IMR-90 (cell line): ENCODE data around the gene RALGPS1. TPM values are rescaled to one million over a fixed set of nuclear protein-coding genes. Genes with fewer than 3 reads are reported as not detected.

ENCODE experiments used
- ATAC-seq: fragments of 200-7000 bp; cut with Tn5 transposase; 2 replicates; pipeline ENCODE4 v1.9.1; 2020; ENCODE audit warnings: low read depth, mild to moderate bottlenecking, moderate library complexity
- BruUV-seq: library from RNA; stranded (reverse); fragments of 400-500 nt; replicated peaks from 2 replicates; lab custom pipeline; 2021; lab: Mats Ljungman, UMichigan
- CTCF ChIA-PET: fragments of 300-600 bp; formaldehyde crosslinking; extraction: SDS; loops from one replicate; lab custom pipeline; 2021; ENCODE audit warnings: antibody characterized with exemption; lab: Yijun Ruan, JAX
- POLR2A ChIA-PET: fragments of 300-600 bp; sonication (Branson Sonifier 250); formaldehyde crosslinking; loops from one replicate; lab custom pipeline; 2022; ENCODE audit warnings: antibody characterized with exemption; ENCODE audit not compliant: unreplicated experiment; lab: Charles Lee
- DNase-seq: peaks from one replicate; pipeline ENCODE4 v3.0.0; 2013
- H2AFZ ChIP-seq: replicated peaks from 2 replicates; pipeline ENCODE3; 2013; ENCODE audit warnings: low read length, mild to moderate bottlenecking; ENCODE audit not compliant: poor library complexity
- H2AK5ac ChIP-seq: 2 replicates; pipeline ENCODE4 v1.6.1; 2013; ENCODE audit warnings: low read depth, low read length, inconsistent platforms
- H2AK9ac ChIP-seq: replicated peaks from 2 replicates; pipeline ENCODE3; 2013; ENCODE audit warnings: mild to moderate bottlenecking, low read depth, low read length, moderate library complexity; ENCODE audit not compliant: poor library complexity
- H2BK120ac ChIP-seq: 2 replicates; pipeline ENCODE4 v1.6.1; 2013; ENCODE audit warnings: low read depth, low read length, inconsistent platforms
- H2BK15ac ChIP-seq: 3 replicates; pipeline ENCODE4 v1.6.1; 2013; ENCODE audit warnings: low read depth, low read length, inconsistent platforms
- H2BK20ac ChIP-seq: 2 replicates; pipeline ENCODE4 v1.6.1; 2013; ENCODE audit warnings: low read depth, mild to moderate bottlenecking, inconsistent platforms, low read length, moderate library complexity
- H2BK5ac ChIP-seq: 2 replicates; pipeline ENCODE4 v1.6.1; 2013; ENCODE audit warnings: mild to moderate bottlenecking, low read depth, low read length, inconsistent platforms; ENCODE audit not compliant: poor library complexity, severe bottlenecking
- H3K14ac ChIP-seq: replicated peaks from 2 replicates; pipeline ENCODE4 v1.6.1; 2013; ENCODE audit warnings: low read depth, low read length, inconsistent platforms
- H3K18ac ChIP-seq: 2 replicates; pipeline ENCODE4 v1.6.1; 2013; ENCODE audit warnings: low read depth, low read length, control low read depth
- H3K23ac ChIP-seq: 2 replicates; pipeline ENCODE4 v1.6.1; 2013; ENCODE audit warnings: low read depth, low read length, inconsistent platforms
- H3K27ac ChIP-seq: 2 replicates; pipeline ENCODE4 v1.5.1; 2013; ENCODE audit warnings: mild to moderate bottlenecking, control low read depth, low read length; ENCODE audit not compliant: insufficient read depth
- H3K27me3 ChIP-seq: 2 replicates; pipeline ENCODE4 v1.6.1; 2013; ENCODE audit warnings: low read length; ENCODE audit not compliant: control insufficient read depth, insufficient read depth
- H3K36me3 ChIP-seq: 2 replicates; pipeline ENCODE4 v1.6.1; 2013; ENCODE audit warnings: low read length, mixed read lengths; ENCODE audit not compliant: control insufficient read depth, insufficient read depth
- H3K4ac ChIP-seq: 2 replicates; pipeline ENCODE4 v1.6.1; 2013; ENCODE audit warnings: low read depth, low read length, inconsistent platforms
- H3K4me1 ChIP-seq: 2 replicates; pipeline ENCODE4 v1.6.1; 2013; ENCODE audit warnings: low read length, mixed read lengths; ENCODE audit not compliant: control insufficient read depth, insufficient read depth
- H3K4me2 ChIP-seq: 2 replicates; pipeline ENCODE4 v1.6.1; 2013; ENCODE audit warnings: low read depth, mild to moderate bottlenecking, control low read depth, low read length, moderate library complexity
- H3K4me3 ChIP-seq: 2 replicates; pipeline ENCODE4 v1.5.1; 2013; ENCODE audit warnings: low read depth, mild to moderate bottlenecking, control low read depth, low read length, moderate library complexity; ENCODE audit not compliant: insufficient read depth
- H3K56ac ChIP-seq: 2 replicates; pipeline ENCODE4 v1.6.1; 2013; ENCODE audit warnings: low read length, inconsistent platforms; ENCODE audit not compliant: insufficient read depth; ENCODE audit errors: extremely low read depth
- H3K79me1 ChIP-seq, 2 experiments: 2 replicates each; pipeline ENCODE4 v1.6.1; 2013; ENCODE audit warnings: low read length in 2 of 2, inconsistent platforms in 1 of 2, low read depth in 1 of 2
- H3K9ac ChIP-seq: 2 replicates; pipeline ENCODE4 v1.6.1; 2013; ENCODE audit warnings: low read depth, low read length, control low read depth
- H3K9me1 ChIP-seq: 2 replicates; pipeline ENCODE4 v1.6.1; 2013; ENCODE audit warnings: low read length, inconsistent platforms; ENCODE audit not compliant: insufficient read depth
- H3K9me3 ChIP-seq: 2 replicates; pipeline ENCODE4 v1.6.1; 2013; ENCODE audit warnings: low read length; ENCODE audit not compliant: control insufficient read depth, insufficient read depth
- H4K20me1 ChIP-seq: 2 replicates; pipeline ENCODE4 v1.6.1; 2013; ENCODE audit warnings: low read length, inconsistent platforms; ENCODE audit not compliant: insufficient read depth
- H4K5ac ChIP-seq: 2 replicates; pipeline ENCODE4 v1.6.1; 2013; ENCODE audit warnings: mild to moderate bottlenecking, low read depth, low read length, control low read depth
- H4K8ac ChIP-seq, 2 experiments: 2 replicates each; pipeline ENCODE4 v1.6.1; 2013; ENCODE audit warnings: low read depth in 2 of 2, low read length in 2 of 2, control low read depth in 1 of 2, inconsistent platforms in 1 of 2
- H4K91ac ChIP-seq: 2 replicates; pipeline ENCODE4 v1.6.1; 2013; ENCODE audit warnings: low read depth, low read length, inconsistent platforms; ENCODE audit not compliant: insufficient read depth
- BHLHE40 ChIP-seq: fragments of 150-350 bp; IDR thresholded peaks from 2 replicates; pipeline ENCODE4 v1.6.1; 2016; ENCODE audit warnings: mild to moderate bottlenecking, low read depth, low read length
- MAFK ChIP-seq: IDR thresholded peaks from 2 replicates; pipeline ENCODE4 v1.6.1; 2012; ENCODE audit warnings: low read depth, low read length, improper control_type of control experiment
- POLR2A ChIP-seq: IDR thresholded peaks from 2 replicates; pipeline ENCODE4 v1.6.1; 2012; ENCODE audit warnings: mild to moderate bottlenecking, low read depth, low read length
- RFX5 ChIP-seq: IDR thresholded peaks from 2 replicates; pipeline ENCODE4 v1.8.0; 2012; ENCODE audit warnings: low read depth, mild to moderate bottlenecking, low read length, moderate library complexity
- SMC3 ChIP-seq: fragments of 150-350 bp; IDR thresholded peaks from 2 replicates; pipeline ENCODE4 v1.6.1; 2016; ENCODE audit warnings: low read depth, mild to moderate bottlenecking, antibody characterized with exemption, low read length, moderate library complexity
- whole genome bisulfite sequencing, 2 experiments: methylation state at CpG; one replicate each; pipeline versions ENCODE4 v1.1.5 to v1.1.7; 2013; ENCODE audit warnings: missing lambda C conversion rate in 2 of 2; ENCODE audit not compliant: insufficient read length in 1 of 2; ENCODE audit errors: extremely low coverage in 2 of 2; 5-methylcytosine and 5-hydroxymethylcytosine counted together
- dilution Hi-C: fragments of 300-500 bp; cut with HindIII; formaldehyde crosslinking; loops from one replicate; pipeline ENCODE4 v1.14.3; 2018; ENCODE audit warnings: low sequenced_read_pairs; ENCODE audit not compliant: unreplicated experiment
- in situ Hi-C: fragments of 300-500 bp; cut with MboI; formaldehyde crosslinking; loops from 3 replicates; pipeline ENCODE4 v1.14.3; 2019; ENCODE audit warnings: low sequenced_read_pairs, inconsistent platforms, mixed read lengths
- intact Hi-C: fragments of 100-400 bp; cut with micrococcal nuclease; formaldehyde crosslinking; loops from 2 replicates; pipeline ENCODE4 v1.10.0; 2022
- polyA plus RNA-seq, 3 experiments: library from polyadenylated mRNA; depleted of rRNA; stranded (reverse); fragments of >200 nt; gene quantifications; 2 replicates each; pipeline ENCODE4 v1.2.3, GENCODE V29; 2012; ENCODE audit warnings: low replicate concordance in 1 of 3
- total RNA-seq: library from RNA; depleted of rRNA; stranded (reverse); fragments of >200 nt; gene quantifications from 2 replicates; pipeline ENCODE4 v1.2.3, GENCODE V29; 2012
- TF ChIP-seq, protein P1 (sequence below): conservative IDR thresholded peaks from 2 replicates; pipeline ENCODE4 v1.5.1; 2012; ENCODE audit warnings: mild to moderate bottlenecking, low read depth, low read length, improper control_type of control experiment
- TF ChIP-seq, protein P2 (sequence below): fragments of 150-350 bp; IDR thresholded peaks from 2 replicates; pipeline ENCODE4 v1.6.1; 2016; ENCODE audit warnings: low read depth, mild to moderate bottlenecking, low read length, moderate library complexity, borderline replicate concordance
- TF ChIP-seq, protein P3 (sequence below): fragments of 150-350 bp; IDR thresholded peaks from 2 replicates; pipeline ENCODE4 v1.6.1; 2017; ENCODE audit warnings: mild to moderate bottlenecking, antibody characterized with exemption, low read length, low read depth

Gene RALGPS1
- total and polyA plus RNA-seq, 2 of the 4 experiments (the other 2 are of a cell fraction): 0.90 to 2.8 TPM

DNA sequence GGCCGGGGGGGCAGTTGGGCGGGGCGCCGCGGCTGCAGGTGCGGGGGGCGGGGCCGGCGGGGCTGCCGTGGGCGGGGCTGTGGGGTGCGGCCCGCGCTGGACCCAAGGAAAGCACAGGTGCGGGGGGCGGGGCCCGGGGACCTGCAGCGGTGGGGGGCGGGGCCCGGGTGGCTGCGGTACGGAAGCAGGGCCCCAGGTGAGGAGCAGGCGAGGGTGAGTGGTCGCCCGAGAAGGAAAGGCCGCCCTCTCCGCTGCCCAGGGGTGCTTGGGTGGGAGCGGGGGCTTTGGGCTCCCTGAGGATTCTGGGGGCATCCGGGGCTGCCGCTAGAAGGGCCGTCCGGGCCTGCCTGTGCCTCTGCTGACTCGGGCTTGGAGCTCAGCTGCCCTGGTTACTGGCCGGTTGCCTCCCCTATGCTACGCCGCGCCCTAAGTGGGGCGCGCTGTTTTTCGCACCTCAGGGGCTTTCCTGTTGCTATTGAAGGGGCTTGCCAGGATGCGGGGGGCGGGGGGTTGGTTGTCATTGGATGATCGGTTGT is 767 bp downstream of the RALGPS1 start:
- no peak for TF ChIP-seq BHLHE40
- no peak for TF ChIP-seq POLR2A
- TF ChIP-seq, protein P1, sequence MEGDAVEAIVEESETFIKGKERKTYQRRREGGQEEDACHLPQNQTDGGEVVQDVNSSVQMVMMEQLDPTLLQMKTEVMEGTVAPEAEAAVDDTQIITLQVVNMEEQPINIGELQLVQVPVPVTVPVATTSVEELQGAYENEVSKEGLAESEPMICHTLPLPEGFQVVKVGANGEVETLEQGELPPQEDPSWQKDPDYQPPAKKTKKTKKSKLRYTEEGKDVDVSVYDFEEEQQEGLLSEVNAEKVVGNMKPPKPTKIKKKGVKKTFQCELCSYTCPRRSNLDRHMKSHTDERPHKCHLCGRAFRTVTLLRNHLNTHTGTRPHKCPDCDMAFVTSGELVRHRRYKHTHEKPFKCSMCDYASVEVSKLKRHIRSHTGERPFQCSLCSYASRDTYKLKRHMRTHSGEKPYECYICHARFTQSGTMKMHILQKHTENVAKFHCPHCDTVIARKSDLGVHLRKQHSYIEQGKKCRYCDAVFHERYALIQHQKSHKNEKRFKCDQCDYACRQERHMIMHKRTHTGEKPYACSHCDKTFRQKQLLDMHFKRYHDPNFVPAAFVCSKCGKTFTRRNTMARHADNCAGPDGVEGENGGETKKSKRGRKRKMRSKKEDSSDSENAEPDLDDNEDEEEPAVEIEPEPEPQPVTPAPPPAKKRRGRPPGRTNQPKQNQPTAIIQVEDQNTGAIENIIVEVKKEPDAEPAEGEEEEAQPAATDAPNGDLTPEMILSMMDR: no peak
- TF ChIP-seq SMC3: no peak
- TF ChIP-seq, protein P2, sequence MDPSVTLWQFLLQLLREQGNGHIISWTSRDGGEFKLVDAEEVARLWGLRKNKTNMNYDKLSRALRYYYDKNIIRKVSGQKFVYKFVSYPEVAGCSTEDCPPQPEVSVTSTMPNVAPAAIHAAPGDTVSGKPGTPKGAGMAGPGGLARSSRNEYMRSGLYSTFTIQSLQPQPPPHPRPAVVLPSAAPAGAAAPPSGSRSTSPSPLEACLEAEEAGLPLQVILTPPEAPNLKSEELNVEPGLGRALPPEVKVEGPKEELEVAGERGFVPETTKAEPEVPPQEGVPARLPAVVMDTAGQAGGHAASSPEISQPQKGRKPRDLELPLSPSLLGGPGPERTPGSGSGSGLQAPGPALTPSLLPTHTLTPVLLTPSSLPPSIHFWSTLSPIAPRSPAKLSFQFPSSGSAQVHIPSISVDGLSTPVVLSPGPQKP: no peak
- TF ChIP-seq RFX5: no peak
- TF ChIP-seq, protein P3, sequence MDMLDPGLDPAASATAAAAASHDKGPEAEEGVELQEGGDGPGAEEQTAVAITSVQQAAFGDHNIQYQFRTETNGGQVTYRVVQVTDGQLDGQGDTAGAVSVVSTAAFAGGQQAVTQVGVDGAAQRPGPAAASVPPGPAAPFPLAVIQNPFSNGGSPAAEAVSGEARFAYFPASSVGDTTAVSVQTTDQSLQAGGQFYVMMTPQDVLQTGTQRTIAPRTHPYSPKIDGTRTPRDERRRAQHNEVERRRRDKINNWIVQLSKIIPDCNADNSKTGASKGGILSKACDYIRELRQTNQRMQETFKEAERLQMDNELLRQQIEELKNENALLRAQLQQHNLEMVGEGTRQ: no peak
- no peak for TF ChIP-seq MAFK
- Histone ChIP-seq H2AK5ac (no peak overlapping the region), H2BK15ac (no peak overlapping the region), H3K9me1 (no peaks in the 10 kb centered on the region), H4K91ac (no peak overlapping the region), H2AFZ (peak overlapping the region; percentile 45), H3K23ac (no peak overlapping the region), H2BK5ac (no peak overlapping the region), H3K36me3 (no peaks in the 10 kb centered on the region), H3K27me3 (peaks cover 3% of the 10 kb centered on the region; the same call in 1 of the 2 replicates), H4K8ac (no peak overlapping the region), H3K56ac (no peak overlapping the region), H4K5ac (no peak overlapping the region), H3K79me1 (no peaks in the 10 kb centered on the region), H3K18ac (no peak overlapping the region), H3K27ac (no peak overlapping the region), H3K4ac (no peak overlapping the region), H2BK20ac (no peak overlapping the region), H3K9me3 (no peaks in the 10 kb centered on the region), H3K14ac (no peak overlapping the region), H3K9ac (no peak overlapping the region), H2AK9ac (peak overlapping the region; percentile 59), H3K4me1 (peaks cover 3% of the 10 kb centered on the region; the same call in 1 of the 2 replicates), H3K4me3 (peak overlapping the region; percentile 24), H4K20me1 (no peaks in the 10 kb centered on the region), H2BK120ac (no peak overlapping the region), H3K4me2 (peak overlapping the region; percentile 73; the same call in 1 of the 2 replicates)
- POLR2A ChIA-PET: no interaction called here
- intact Hi-C loops: no loop called here
- CTCF ChIA-PET: no interaction called here
- dilution Hi-C loops: no loop called here
- DNase-seq (no peak), ATAC-seq (no peak)
- BruUV-seq: no TSS peak
- 21% methylated on average over 14 of the region's 43 CpGs; no CpG with 5 or more reads in 1 of the 2 experiments for WGBS, 2 experiments
- in situ Hi-C loops: no loop called here
